GM12878 (cell line): Measurements from ENCODE around the gene ATP2A1. TPM values are rescaled to one million over a fixed set of nuclear protein-coding genes. Genes with fewer than 3 reads are reported as not detected.
A peak's percentile ranks its signal among the peaks of the same experiment; 100 is the strongest.

Experiments
- ATAC-seq: fragments of 200-7000 bp; cut with Tn5 transposase; 3 replicates; pipeline ENCODE4 v1.9.1; 2020; ENCODE audit warnings: mild to moderate bottlenecking, moderate library complexity
- BruUV-seq: library from RNA; stranded (reverse); fragments of 400-500 nt; replicated peaks from 2 replicates; lab custom pipeline; 2021; lab: Mats Ljungman, UMichigan
- CTCF ChIA-PET: fragments of 300-600 bp; sonication (Branson Sonifier 250); formaldehyde crosslinking; extraction: SDS; loops from one replicate; lab custom pipeline; 2021; ENCODE audit warnings: inconsistent platforms; lab: Yijun Ruan, JAX
- POLR2A ChIA-PET: fragments of 350-600 bp; formaldehyde crosslinking; extraction: SDS; loops from one replicate; lab custom pipeline; 2021; ENCODE audit warnings: inconsistent platforms; lab: Charles Lee
- RAD21 ChIA-PET: fragments of 300-600 bp; sonication (Branson Sonifier 250); formaldehyde crosslinking; loops from one replicate; lab custom pipeline; 2023; ENCODE audit warnings: antibody characterized with exemption; ENCODE audit not compliant: unreplicated experiment; lab: Charles Lee
- SMC1A ChIA-PET: fragments of 300-600 bp; sonication (Branson Sonifier 250); formaldehyde crosslinking; loops from one replicate; lab custom pipeline; 2023; ENCODE audit not compliant: unreplicated experiment, uncharacterized antibody; lab: Charles Lee
- DNase-seq: peaks from one replicate; pipeline ENCODE4 v3.0.0-alpha.2; 2011; ENCODE audit warnings: low read depth, low spot score
- FAIRE-seq: peaks from 3 replicates; lab custom pipeline; 2011; peaks lifted over from hg19 to GRCh38; lab: Jason Lieb, UNC
- H2AFZ ChIP-seq: 2 replicates; pipeline ENCODE4 v1.6.0; 2011; ENCODE audit warnings: low read depth, low read length, control low read depth; ENCODE audit not compliant: control insufficient read depth
- H3K27ac ChIP-seq: 2 replicates; pipeline ENCODE4 v1.5.1; 2011; ENCODE audit warnings: control low read depth; ENCODE audit not compliant: control insufficient read depth, insufficient read depth
- H3K27me3 ChIP-seq, 2 experiments: replicated peaks in 1 of 2; 2 replicates each; pipeline versions ENCODE4 v1.6.0 to v1.6.1; 2011; ENCODE audit warnings: low read length in 1 of 2; ENCODE audit not compliant: control insufficient read depth in 2 of 2, insufficient read depth in 2 of 2
- H3K36me3 ChIP-seq, 2 experiments: 2 replicates each; pipeline ENCODE4 v1.5.1; 2011; ENCODE audit warnings: low read length in 1 of 2; ENCODE audit not compliant: control insufficient read depth in 2 of 2, insufficient read depth in 2 of 2
- H3K4me1 ChIP-seq: 2 replicates; pipeline ENCODE4 v1.6.1; 2011; ENCODE audit warnings: mild to moderate bottlenecking, low read length, moderate library complexity, mixed read lengths; ENCODE audit not compliant: control insufficient read depth, insufficient read depth
- H3K4me2 ChIP-seq: 2 replicates; pipeline ENCODE4 v1.6.0; 2011; ENCODE audit warnings: control low read depth; ENCODE audit not compliant: control insufficient read depth, insufficient read depth
- H3K4me3 ChIP-seq: fragments of 200-600 bp; sonication (generic); 2 replicates; pipeline ENCODE4 v1.5.1; 2016
- H3K79me2 ChIP-seq: 2 replicates; pipeline ENCODE4 v1.6.0; 2011; ENCODE audit warnings: low read length; ENCODE audit not compliant: control insufficient read depth, insufficient read depth
- H3K9ac ChIP-seq: 2 replicates; pipeline ENCODE4 v1.8.0; 2011; ENCODE audit warnings: low read length, control low read depth, mixed read lengths; ENCODE audit not compliant: control insufficient read depth, insufficient read depth
- H3K9me3 ChIP-seq: replicated peaks from 3 replicates; pipeline ENCODE4 v1.5.1; 2011; ENCODE audit warnings: mild to moderate bottlenecking, low read length; ENCODE audit not compliant: control insufficient read depth, insufficient read depth
- H4K20me1 ChIP-seq: 2 replicates; pipeline ENCODE4 v1.6.0; 2011; ENCODE audit not compliant: control insufficient read depth, insufficient read depth
- ATF2 ChIP-seq: IDR thresholded peaks from 2 replicates; pipeline ENCODE4 v1.6.1; 2012; ENCODE audit warnings: low read length, inconsistent platforms
- BRCA1 ChIP-seq: IDR thresholded peaks from 2 replicates; pipeline ENCODE4 v1.6.1; 2011; ENCODE audit warnings: low read depth, low read length, improper control_type of control experiment
- EED ChIP-seq: sonication (generic); IDR thresholded peaks from 2 replicates; pipeline ENCODE4 v1.6.1; 2016; ENCODE audit warnings: antibody characterized with exemption, low read depth
- JUND ChIP-seq: IDR thresholded peaks from 2 replicates; pipeline ENCODE4 v1.6.1; 2012; ENCODE audit warnings: low read depth, mild to moderate bottlenecking, low read length, improper control_type of control experiment, moderate library complexity
- POU2F2 ChIP-seq: IDR thresholded peaks from 3 replicates; pipeline ENCODE4 v1.6.1; 2011; ENCODE audit warnings: low read depth, mild to moderate bottlenecking, low read length, borderline replicate concordance
- RBBP5 ChIP-seq: fragments of 200-600 bp; sonication (generic); conservative IDR thresholded peaks from 2 replicates; pipeline ENCODE4 v1.6.1; 2016
- ZBTB11 ChIP-seq: fragments of 450-650 bp; formaldehyde crosslinking; IDR thresholded peaks from 2 replicates; pipeline ENCODE4 v1.5.0; 2022; ENCODE audit warnings: mild to moderate bottlenecking, missing genetic modification characterization
- ZBTB40 ChIP-seq: fragments of 450-650 bp; IDR thresholded peaks from 2 replicates; pipeline ENCODE4 v1.6.1; 2016; ENCODE audit warnings: mild to moderate bottlenecking, moderate library complexity, borderline replicate concordance
- ZNF687 ChIP-seq: fragments of 450-650 bp; IDR thresholded peaks from 2 replicates; pipeline ENCODE4 v1.6.1; 2017; ENCODE audit warnings: mild to moderate bottlenecking, moderate library complexity
- WGBS: methylation state at CpG from one replicate; pipeline ENCODE4 v1.1.6; 2016; ENCODE audit warnings: low lambda C conversion rate; ENCODE audit not compliant: insufficient replicate concordance, insufficient coverage; ENCODE audit errors: missing lambda C conversion rate; 5-methylcytosine and 5-hydroxymethylcytosine counted together
- in situ Hi-C: fragments of 300-500 bp; cut with MboI; formaldehyde crosslinking; loops from 9 replicates; pipeline ENCODE4 v1.14.3; 2018; ENCODE audit warnings: mixed read lengths
- intact Hi-C: fragments of 100-400 bp; cut with micrococcal nuclease; formaldehyde crosslinking; loops from one replicate; pipeline ENCODE4 v1.14.2; 2022; ENCODE audit not compliant: unreplicated experiment
- polyA plus RNA-seq, 11 experiments: library from polyadenylated mRNA; depleted of rRNA in 4 of 11; unstranded in 6 of 11; stranded (reverse) in 5 of 11; fragments of >200 nt; fragmentation: Nextera tagmentation in 4 of 11; fragmentation: Illumina TruSeq in 1 of 11; extraction: Ambion mirVana in 4 of 11; extraction: Trizol in 1 of 11; gene quantifications; 1 replicate in 1 of 11; 2 replicates in 10 of 11; pipeline versions ENCODE4 v1.2.1 to v1.2.3, GENCODE V29; 2011 to 2016; ENCODE audit warnings: inconsistent platforms in 2 of 11, missing spikeins in 2 of 11, low read depth in 1 of 11
- total RNA-seq, 4 experiments: library from RNA; depleted of rRNA in 3 of 4; stranded (reverse); fragments of >200 nt in 3 of 4; fragmentation: Illumina TruSeq in 1 of 4; extraction: Trizol in 1 of 4; gene quantifications; 2 replicates each; pipeline versions ENCODE4 v1.2.1 to v1.2.3, GENCODE V29; 2013 to 2021

The ATP2A1 gene
- total and polyA plus RNA-seq, 10 of the 15 experiments (the other 5 are each of a cell fraction or from before 2014, with no cell fraction given), result 0.13 to 1.7 (median 0.88) TPM

GRCh38 chr16:28844226-28844885 is 33.9 kb upstream of the ATP2A1 start:
- in situ Hi-C loops (no loop called here), intact Hi-C loops (no loop called here)
- Histone ChIP-seq H3K4me3 (no peak overlapping the region), H3K36me3 (peaks cover 9 to 10% of the 10 kb centered on the region in 2 experiments), H3K4me2 (peak overlapping the region; percentile 90), H3K27ac (no peak overlapping the region), H4K20me1 (no peaks in the 10 kb centered on the region), H3K9ac (no peak overlapping the region; the same call in 1 of the 2 replicates), H3K9me3 (no peaks in the 10 kb centered on the region), H3K27me3 (no peaks in the 10 kb centered on the region), H2AFZ (no peak overlapping the region), H3K4me1 (peaks cover 9% of the 10 kb centered on the region), H3K79me2 (peaks cover 23% of the 10 kb centered on the region)
- SMC1A ChIA-PET, result interaction anchor here (1.0 to 4.1 kb wide), 5 partner anchors 12 to 101 kb away, joined by 3 to 17 read pairs (median 3); partner anchors contain the start of gene SH2B1
- FAIRE-seq (no peak), DNase-seq (no peak), ATAC-seq (no peak)
- BruUV-seq, result no TSS peak
- CTCF ChIA-PET, result interaction anchor here (1.3 to 1.8 kb wide), 2 partner anchors 20 to 101 kb away, joined by 3 to 12 read pairs; no protein-coding TSS in a partner anchor
- POLR2A ChIA-PET, result interaction anchor here (1.0 kb wide), 1 partner anchor 16 kb away, joined by 3 read pairs; no protein-coding TSS in a partner anchor
- WGBS, result 88% methylated on average over 19 of the region's 19 CpGs
- RAD21 ChIA-PET, result interaction anchor here (1.1 kb wide), 1 partner anchor 100 kb away, joined by 4 read pairs; no protein-coding TSS in a partner anchor
- no peak for TF ChIP-seq POU2F2
- TF ChIP-seq EED, result no peak
- no peak for TF ChIP-seq ZBTB40
- TF ChIP-seq ATF2, result no peak
- no peak for TF ChIP-seq BRCA1
- TF ChIP-seq ZBTB11, result no peak
- no peak for TF ChIP-seq ZNF687
- no peak for TF ChIP-seq JUND
- no peak for TF ChIP-seq RBBP5
